Measurements from ENCODE around the gene TADA2B. TPM values are rescaled to one million over a fixed set of nuclear protein-coding genes. Genes with fewer than 3 reads are reported as not detected.

The TADA2B gene
- total RNA-seq, 4 donors from 2014 or later: 55.4 to 70.2 (median 56.4) TPM

- H3K4me1 ChIP-seq: no peaks in the 10 kb centered on the region
- H3K27ac ChIP-seq: no peak overlapping the region
- DNase-seq (no peak), ATAC-seq (no peak)
- H3K27me3 ChIP-seq: no peaks in the 10 kb centered on the region
- TF ChIP-seq CTCF (IDR thresholded peaks at IDR 0.05 in 4 of 5, conservative IDR thresholded peaks at IDR 0.05 in 1 of 5): no peak
- no peak for TF ChIP-seq POLR2A (IDR thresholded peaks at IDR 0.05)
- H3K36me3 ChIP-seq: peaks cover 0 to 20% of the 10 kb centered on the region in 2 donors
- H3K4me3 ChIP-seq: no peak overlapping the region
- no peaks in the 10 kb centered on the region for H3K9me3 ChIP-seq
- intact Hi-C loops (cut with DNase I; ENCODE audit: low total_unique reads): no loop called here
- in situ Hi-C loops (cut with MboI; ENCODE audit: low sequenced_read_pairs in 4 of 4): no loop called here
Observed at GRCh38 chr4:7023486-7023885, 19.7 kb upstream of the TADA2B start.

GRCh38 chr4:7023901-7024300 is 19.3 kb upstream of the TADA2B start:
- ATAC-seq: no peak
- in situ Hi-C loops (cut with MboI; ENCODE audit: low sequenced_read_pairs in 4 of 4): no loop called here
- TF ChIP-seq CTCF (IDR thresholded peaks at IDR 0.05 in 4 of 5, conservative IDR thresholded peaks at IDR 0.05 in 1 of 5) (no peak), POLR2A (IDR thresholded peaks at IDR 0.05) (no peak)
- Histone ChIP-seq H3K36me3 (peaks cover 0 to 20% of the 10 kb centered on the region in 2 donors), H3K4me1 (no peaks in the 10 kb centered on the region), H3K9me3 (no peaks in the 10 kb centered on the region), H3K27me3 (no peaks in the 10 kb centered on the region), H3K27ac (no peak overlapping the region), H3K4me3 (no peak overlapping the region)
- no peak for DNase-seq
- intact Hi-C loops (cut with DNase I; ENCODE audit: low total_unique reads): no loop called here

GRCh38 chr4:7024336-7024890 is 18.8 kb upstream of the TADA2B start:
- DNase-seq (no peak), ATAC-seq (no peak)
- in situ Hi-C loops (cut with MboI; ENCODE audit: low sequenced_read_pairs in 4 of 4): no loop called here
- H3K36me3 ChIP-seq: peaks cover 0 to 20% of the 10 kb centered on the region in 2 donors
- no peak for TF ChIP-seq POLR2A (IDR thresholded peaks at IDR 0.05)
- no peak for TF ChIP-seq CTCF (IDR thresholded peaks at IDR 0.05 in 4 of 5, conservative IDR thresholded peaks at IDR 0.05 in 1 of 5)
- no peaks in the 10 kb centered on the region for H3K9me3 ChIP-seq
- H3K4me3 ChIP-seq: no peak overlapping the region
- intact Hi-C loops (cut with DNase I; ENCODE audit: low total_unique reads): no loop called here
- H3K27me3 ChIP-seq: no peaks in the 10 kb centered on the region
- no peaks in the 10 kb centered on the region for H3K4me1 ChIP-seq
- no peak overlapping the region for H3K27ac ChIP-seq

- in situ Hi-C loops (cut with MboI; ENCODE audit: low sequenced_read_pairs in 4 of 4): no loop called here
Observed at GRCh38 chr4:7025040-7025602, 18.1 kb upstream of the TADA2B start.

More at GRCh38 chr4:7025040-7025602, 18.1 kb upstream of the TADA2B start:
- Histone ChIP-seq H3K9me3 (no peaks in the 10 kb centered on the region), H3K4me3 (no peak overlapping the region), H3K36me3 (peaks cover 0 to 25% of the 10 kb centered on the region in 2 donors), H3K27me3 (no peaks in the 10 kb centered on the region), H3K4me1 (no peaks in the 10 kb centered on the region), H3K27ac (no peak overlapping the region)
- no peak for TF ChIP-seq POLR2A (IDR thresholded peaks at IDR 0.05)
- no peak for TF ChIP-seq CTCF (IDR thresholded peaks at IDR 0.05 in 4 of 5, conservative IDR thresholded peaks at IDR 0.05 in 1 of 5)
- ATAC-seq: no peak
- DNase-seq: no peak
- intact Hi-C loops (cut with DNase I; ENCODE audit: low total_unique reads): no loop called here

Measured in gastrocnemius medialis (tissue), 4 donors.